Myometrial cell (primary cell): Measurements from ENCODE around the gene REXO2. TPM values are rescaled to one million over a fixed set of nuclear protein-coding genes. Genes with fewer than 3 reads are reported as not detected.

Experiments used
- total RNA-seq: library from RNA; depleted of rRNA; stranded (reverse); fragments of >200 nt; gene quantifications from 2 replicates; pipeline ENCODE4 v1.2.3, GENCODE V29; 2015

Gene REXO2
- total RNA-seq: 275 and 279 TPM in 2 replicates

DNA sequence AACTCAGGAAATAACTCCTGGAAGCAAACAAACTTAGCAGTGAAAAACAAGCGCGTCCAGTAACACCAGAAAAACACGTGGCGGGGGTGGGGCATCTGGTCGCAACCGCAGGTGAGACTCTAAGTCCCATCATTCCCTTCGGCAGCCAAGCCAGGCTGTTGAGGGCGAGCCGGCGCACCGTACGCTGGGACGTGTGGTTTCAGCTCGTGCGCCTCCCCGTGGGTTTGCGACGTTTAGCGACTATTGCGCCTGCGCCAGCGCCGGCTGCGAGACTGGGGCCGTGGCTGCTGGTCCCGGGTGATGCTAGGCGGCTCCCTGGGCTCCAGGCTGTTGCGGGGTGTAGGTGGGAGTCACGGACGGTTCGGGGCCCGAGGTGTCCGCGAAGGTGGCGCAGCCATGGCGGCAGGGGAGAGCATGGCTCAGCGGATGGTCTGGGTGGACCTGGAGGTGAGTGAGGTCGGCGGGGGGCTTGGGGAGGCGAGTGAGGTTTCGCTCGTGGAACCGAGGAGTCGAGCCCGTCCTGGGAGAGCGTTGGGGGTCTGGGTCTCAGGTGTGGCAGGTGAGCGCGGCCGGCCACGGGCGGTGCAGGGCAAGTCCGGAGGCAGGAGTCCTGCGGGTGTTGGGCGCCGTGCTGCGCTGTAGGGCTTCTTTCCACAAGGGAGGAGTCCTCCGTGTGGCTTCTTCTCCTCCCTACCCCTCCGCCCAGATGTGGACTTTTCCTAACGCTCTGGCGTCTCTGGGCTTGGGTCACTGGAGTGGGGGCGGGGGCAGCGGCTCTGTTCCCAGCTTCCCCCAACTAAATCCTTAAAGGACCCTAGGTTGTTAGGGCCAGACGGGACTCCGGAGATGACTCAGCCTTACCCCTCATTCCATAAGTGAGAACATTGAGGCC, at the start of gene REXO2:
Gene REXO2 (plus strand): TSS at position 239 of the 892 bp plus-strand sequence. CDS start 62 bp downstream, at position 301.

GRCh38 chr11:114400216-114400914, 38.9 kb upstream of the REXO2 start, which contains the start of the genes C11orf71 and RBM7:
Gene C11orf71 (minus strand): TSS chr11:114400511. CDS start chr11:114400331, 180 bp downstream.
Gene RBM7 (plus strand): TSS chr11:114400666. CDS start chr11:114400672, 6 bp downstream.

Other genes with a start within 250 kb of the REXO2 start
- gene NNMT, start 143.1 kb upstream of the REXO2 start, total RNA-seq: 574 and 699 TPM in 2 replicates
- 3.2 and 5.7 TPM in 2 replicates for gene C11orf71, start 39.0 kb upstream of the REXO2 start, total RNA-seq
- 26.2 and 46.3 TPM in 2 replicates for gene RBM7, start 38.8 kb upstream of the REXO2 start, total RNA-seq
- gene NXPE1, start 120.4 kb downstream of the REXO2 start, total RNA-seq: not detected in 2 replicates
- gene NXPE4, start 156.3 kb downstream of the REXO2 start, total RNA-seq: not detected in 2 replicates
- gene NXPE2, start 239.1 kb downstream of the REXO2 start, total RNA-seq: not detected in 2 replicates